Transverse colon (tissue), 4 donors: ENCODE results near the gene PACS2.

Experiments used
- EP300 ChIP-seq: sonication (generic); formaldehyde crosslinking; IDR thresholded peaks from one replicate; pipeline ENCODE4 v1.6.1; 2017; ENCODE audit warnings: antibody characterized with exemption, low read depth
- POLR2A ChIP-seq: fragments of 450-650 bp; IDR thresholded peaks from one replicate; pipeline ENCODE4 v1.6.1; 2016; ENCODE audit warnings: antibody characterized with exemption, mild to moderate bottlenecking, moderate library complexity
- POLR2AphosphoS5 ChIP-seq, 3 donors: sonication (generic); formaldehyde crosslinking; IDR thresholded peaks; one replicate each; pipeline ENCODE4 v1.6.1; 2016; ENCODE audit warnings: antibody characterized with exemption in 3 of 3
- TF ChIP-seq, protein P1 (sequence below), 5 experiments: fragments of 200-600 bp in 3 of 5; fragments of 450-650 bp in 2 of 5; sonication (generic) in 3 of 5; IDR thresholded peaks; 1 replicate in 2 of 5; 2 replicates in 3 of 5; pipeline ENCODE4 v1.5.1; 2016 to 2017; ENCODE audit warnings: antibody characterized with exemption in 5 of 5, inconsistent platforms in 3 of 5, mild to moderate bottlenecking in 2 of 5, moderate library complexity in 1 of 5

GRCh38 chr14:105375635-105376057 is 61.1 kb downstream of the PACS2 start:
- TF ChIP-seq, protein P1, sequence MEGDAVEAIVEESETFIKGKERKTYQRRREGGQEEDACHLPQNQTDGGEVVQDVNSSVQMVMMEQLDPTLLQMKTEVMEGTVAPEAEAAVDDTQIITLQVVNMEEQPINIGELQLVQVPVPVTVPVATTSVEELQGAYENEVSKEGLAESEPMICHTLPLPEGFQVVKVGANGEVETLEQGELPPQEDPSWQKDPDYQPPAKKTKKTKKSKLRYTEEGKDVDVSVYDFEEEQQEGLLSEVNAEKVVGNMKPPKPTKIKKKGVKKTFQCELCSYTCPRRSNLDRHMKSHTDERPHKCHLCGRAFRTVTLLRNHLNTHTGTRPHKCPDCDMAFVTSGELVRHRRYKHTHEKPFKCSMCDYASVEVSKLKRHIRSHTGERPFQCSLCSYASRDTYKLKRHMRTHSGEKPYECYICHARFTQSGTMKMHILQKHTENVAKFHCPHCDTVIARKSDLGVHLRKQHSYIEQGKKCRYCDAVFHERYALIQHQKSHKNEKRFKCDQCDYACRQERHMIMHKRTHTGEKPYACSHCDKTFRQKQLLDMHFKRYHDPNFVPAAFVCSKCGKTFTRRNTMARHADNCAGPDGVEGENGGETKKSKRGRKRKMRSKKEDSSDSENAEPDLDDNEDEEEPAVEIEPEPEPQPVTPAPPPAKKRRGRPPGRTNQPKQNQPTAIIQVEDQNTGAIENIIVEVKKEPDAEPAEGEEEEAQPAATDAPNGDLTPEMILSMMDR (IDR thresholded peaks at IDR 0.05), result no peak
- TF ChIP-seq POLR2A (no peak), EP300 (no peak), POLR2AphosphoS5 (IDR thresholded peaks at IDR 0.05) (no peak)
